ENCODE measurements around the gene PHRF1.
"Not testable (repeated sequence)": the region's sequence is repeated elsewhere in the genome, so short reads cannot be mapped to it uniquely, and the experiment has no call there.

Gene PHRF1

DNA sequence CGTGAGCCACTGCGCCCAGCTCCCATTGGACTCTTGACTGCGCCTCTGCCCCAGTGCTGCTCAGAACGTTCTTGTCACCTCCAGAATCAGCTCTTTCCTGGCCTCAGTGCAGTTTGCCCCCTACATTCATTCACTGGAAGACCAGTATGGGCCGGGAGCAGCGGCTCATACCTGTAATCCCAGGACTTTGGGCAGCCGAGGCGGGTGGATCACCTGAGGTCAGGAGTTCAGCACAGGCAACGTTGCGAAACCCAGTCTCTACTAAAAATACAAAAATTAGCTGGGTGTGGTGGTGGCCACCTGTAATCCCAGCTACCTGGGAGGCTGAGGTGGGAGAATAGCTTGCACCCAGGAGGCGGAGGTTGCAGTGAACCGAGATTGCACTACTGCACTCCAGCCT, 78.2 kb downstream of the PHRF1 start:
- H3K4me3 ChIP-seq (ENCODE audit: control insufficient read depth in 1 of 7, extremely low read depth in 1 of 7, insufficient read depth in 4 of 7, low read depth in 2 of 7, low read length in 6 of 7); POLR2A ChIA-PET; CTCF ChIA-PET; H3K27me3 ChIP-seq (replicated peaks in 2 of 5; ENCODE audit: control insufficient read depth in 4 of 5, insufficient read depth in 5 of 5, low read length in 4 of 5); H3K27ac ChIP-seq (ENCODE audit: insufficient read depth in 1 of 2, low read depth in 1 of 2, low read length in 2 of 2, poor library complexity in 1 of 2, severe bottlenecking in 2 of 2); DNase-seq; H3K9me3 ChIP-seq (ENCODE audit: control extremely low read depth in 1 of 5, control insufficient read depth in 4 of 5, insufficient read depth in 2 of 5, low read depth in 1 of 5, low read length in 4 of 5); H3K4me1 ChIP-seq (ENCODE audit: control extremely low read depth in 1 of 4, control insufficient read depth in 4 of 4, insufficient read depth in 4 of 4, low read length in 3 of 4): not testable (repeated sequence)
- H3K36me3 ChIP-seq (ENCODE audit: control insufficient read depth in 4 of 4, insufficient read depth in 4 of 4, low read length in 3 of 4), result peaks cover 0 to 51% (median 34%) of the 10 kb centered on the region in 4 experiments
- WGBS (ENCODE audit: insufficient coverage), result 96% methylated on average over 9 of the region's 12 CpGs

DNA sequence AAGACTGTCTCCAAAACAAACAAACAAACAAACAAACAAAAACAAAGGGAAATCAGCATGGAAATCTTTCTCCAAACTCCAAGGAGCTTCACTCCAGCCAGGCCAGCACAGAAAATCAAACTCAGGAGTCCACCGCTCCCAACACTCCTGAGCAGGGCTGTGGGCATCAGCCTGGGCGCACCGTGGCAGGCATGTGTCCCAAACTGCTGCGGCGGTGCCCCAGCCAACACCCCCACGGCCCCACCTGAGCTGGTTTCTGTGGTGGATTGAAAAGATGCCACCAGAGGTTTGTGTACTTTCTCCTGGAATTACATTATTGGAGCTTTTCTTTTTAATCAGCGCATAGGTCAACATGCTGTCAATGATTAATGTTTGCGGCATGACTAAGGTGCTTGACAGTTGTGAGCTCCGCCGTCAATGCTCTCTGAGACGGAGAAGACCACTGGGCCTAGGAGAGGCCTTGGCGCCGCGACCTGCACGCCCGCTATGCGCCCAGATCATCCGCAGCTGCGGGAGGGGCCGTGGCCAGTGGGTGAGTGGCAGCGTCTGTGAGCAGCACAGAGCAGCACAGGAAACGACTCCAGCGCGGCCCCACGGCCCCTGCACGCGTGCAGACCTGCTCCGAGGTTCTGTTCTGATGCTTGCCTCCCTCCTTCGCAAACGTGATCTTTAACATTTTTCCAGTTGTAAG, 78.9 kb downstream of the PHRF1 start:
- Histone ChIP-seq H3K9me3 (ENCODE audit: control extremely low read depth in 1 of 5, control insufficient read depth in 4 of 5, insufficient read depth in 2 of 5, low read depth in 1 of 5, low read length in 4 of 5) (no peaks in the 10 kb centered on the region), H3K4me1 (ENCODE audit: control extremely low read depth in 1 of 4, control insufficient read depth in 4 of 4, insufficient read depth in 4 of 4, low read length in 3 of 4) (no peaks in the 10 kb centered on the region), H3K36me3 (ENCODE audit: control insufficient read depth in 4 of 4, insufficient read depth in 4 of 4, low read length in 3 of 4) (peaks cover 0 to 58% (median 37%) of the 10 kb centered on the region in 4 experiments), H3K4me3 (ENCODE audit: control insufficient read depth in 1 of 7, extremely low read depth in 1 of 7, insufficient read depth in 4 of 7, low read depth in 2 of 7, low read length in 6 of 7) (no peak overlapping the region), H3K27me3 (replicated peaks in 2 of 5; ENCODE audit: control insufficient read depth in 4 of 5, insufficient read depth in 5 of 5, low read length in 4 of 5) (no peaks in the 10 kb centered on the region), H3K27ac (ENCODE audit: insufficient read depth in 1 of 2, low read depth in 1 of 2, low read length in 2 of 2, poor library complexity in 1 of 2, severe bottlenecking in 2 of 2) (no peak overlapping the region)
- 95% methylated on average over 28 of the region's 30 CpGs for WGBS (ENCODE audit: insufficient coverage)
- ChIA-PET CTCF (interaction anchor here (1.2 to 1.4 kb wide), 2 partner anchors 9 to 15 kb away, joined by 3 read pairs; no protein-coding TSS in a partner anchor), POLR2A (no interaction called here)
- no peak for DNase-seq

DNA sequence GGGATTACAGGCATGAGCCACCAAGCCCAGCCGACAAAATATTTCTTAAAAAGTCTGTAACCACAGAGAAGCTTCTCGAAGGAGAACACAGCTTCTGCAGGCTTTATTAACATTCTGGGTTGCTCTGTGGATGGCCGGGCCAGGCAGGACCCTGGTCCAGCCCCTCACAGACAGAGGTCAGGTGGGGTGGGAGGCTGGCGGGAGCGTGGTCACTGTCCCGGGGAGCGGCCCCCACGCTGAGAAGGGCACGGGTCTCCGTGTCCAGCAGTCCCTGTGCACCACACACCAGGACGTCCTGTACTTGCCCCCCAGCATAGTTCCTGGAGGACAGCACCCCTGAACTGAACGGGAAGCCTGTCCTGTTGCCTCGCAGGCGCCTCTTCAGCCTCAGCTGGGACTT, 80.2 kb downstream of the PHRF1 start:
- POLR2A ChIA-PET, result interaction anchor here (0.6 kb wide), 1 partner anchor 441 kb away, joined by 3 read pairs; no protein-coding TSS in a partner anchor
- no peak overlapping the region for H3K4me3 ChIP-seq (ENCODE audit: control insufficient read depth in 1 of 7, extremely low read depth in 1 of 7, insufficient read depth in 4 of 7, low read depth in 2 of 7, low read length in 6 of 7)
- no peak for DNase-seq
- CTCF ChIA-PET, result interaction anchor here (1.0 to 1.2 kb wide), 2 partner anchors 10 to 110 kb away, joined by 3 read pairs; no protein-coding TSS in a partner anchor
- H3K4me1 ChIP-seq (ENCODE audit: control extremely low read depth in 1 of 4, control insufficient read depth in 4 of 4, insufficient read depth in 4 of 4, low read length in 3 of 4), result no peaks in the 10 kb centered on the region
- H3K36me3 ChIP-seq (ENCODE audit: control insufficient read depth in 4 of 4, insufficient read depth in 4 of 4, low read length in 3 of 4), result peaks cover 0 to 61% (median 39%) of the 10 kb centered on the region in 4 experiments
- H3K27ac ChIP-seq (ENCODE audit: insufficient read depth in 1 of 2, low read depth in 1 of 2, low read length in 2 of 2, poor library complexity in 1 of 2, severe bottlenecking in 2 of 2), result no peak overlapping the region
- 95% methylated on average over 13 of the region's 14 CpGs for WGBS (ENCODE audit: insufficient coverage)
- no peaks in the 10 kb centered on the region for H3K27me3 ChIP-seq (replicated peaks in 2 of 5; ENCODE audit: control insufficient read depth in 4 of 5, insufficient read depth in 5 of 5, low read length in 4 of 5)
- no peaks in the 10 kb centered on the region for H3K9me3 ChIP-seq (ENCODE audit: control extremely low read depth in 1 of 5, control insufficient read depth in 4 of 5, insufficient read depth in 2 of 5, low read depth in 1 of 5, low read length in 4 of 5)

DNA sequence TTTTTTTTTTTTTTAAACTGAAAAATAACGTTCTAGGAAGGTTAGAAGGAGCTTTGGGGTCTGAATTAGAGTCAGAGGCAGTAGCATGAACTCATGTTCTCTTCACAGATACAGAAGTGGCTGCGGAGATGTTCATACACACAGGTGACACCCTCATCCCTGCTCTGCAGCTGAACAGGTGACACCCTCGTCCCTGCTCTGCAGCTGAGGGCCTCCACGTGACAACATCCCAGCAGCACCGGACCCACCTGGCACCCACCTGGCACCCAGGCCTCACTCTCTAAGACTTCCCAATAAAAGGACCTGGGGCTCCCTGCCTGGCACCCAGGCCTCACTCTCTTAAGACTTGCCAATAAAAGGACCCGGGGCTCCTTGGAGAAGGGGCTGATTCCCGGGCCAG, 80.6 kb downstream of the PHRF1 start:
- Histone ChIP-seq H3K4me1 (ENCODE audit: control extremely low read depth in 1 of 4, control insufficient read depth in 4 of 4, insufficient read depth in 4 of 4, low read length in 3 of 4) (no peaks in the 10 kb centered on the region), H3K27ac (ENCODE audit: insufficient read depth in 1 of 2, low read depth in 1 of 2, low read length in 2 of 2, poor library complexity in 1 of 2, severe bottlenecking in 2 of 2) (no peak overlapping the region), H3K4me3 (ENCODE audit: control insufficient read depth in 1 of 7, extremely low read depth in 1 of 7, insufficient read depth in 4 of 7, low read depth in 2 of 7, low read length in 6 of 7) (no peak overlapping the region), H3K36me3 (ENCODE audit: control insufficient read depth in 4 of 4, insufficient read depth in 4 of 4, low read length in 3 of 4) (peaks cover 0 to 66% (median 41%) of the 10 kb centered on the region in 4 experiments), H3K27me3 (replicated peaks in 2 of 5; ENCODE audit: control insufficient read depth in 4 of 5, insufficient read depth in 5 of 5, low read length in 4 of 5) (no peaks in the 10 kb centered on the region), H3K9me3 (ENCODE audit: control extremely low read depth in 1 of 5, control insufficient read depth in 4 of 5, insufficient read depth in 2 of 5, low read depth in 1 of 5, low read length in 4 of 5) (no peaks in the 10 kb centered on the region)
- CTCF ChIA-PET, result interaction anchor here (1.0 kb wide), 1 partner anchor 109 kb away, joined by 3 read pairs; no protein-coding TSS in a partner anchor
- POLR2A ChIA-PET, result no interaction called here
- WGBS (ENCODE audit: insufficient coverage), result 89% methylated on average over 3 of the region's 7 CpGs
- no peak for DNase-seq

DNA sequence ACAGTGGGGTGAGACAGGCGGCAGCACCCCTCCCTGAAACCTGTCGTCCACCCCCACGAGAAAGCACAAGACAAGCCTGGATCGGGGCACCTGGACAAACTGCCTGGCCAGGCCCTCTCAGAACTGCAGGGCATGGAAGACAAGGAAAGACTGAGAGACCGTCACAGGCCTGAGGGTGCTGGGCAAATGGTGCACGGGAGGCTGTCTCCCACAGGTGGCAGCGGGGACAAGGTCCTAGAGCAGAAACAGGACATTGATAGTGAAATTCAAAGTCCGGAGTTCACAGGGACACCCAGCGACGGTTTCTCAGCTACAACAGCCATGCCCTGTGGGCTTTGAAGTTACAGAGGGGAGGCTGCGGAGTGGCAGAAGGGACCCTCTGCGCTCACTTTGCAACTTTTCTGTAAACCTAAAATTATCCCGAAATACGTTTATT, 81.4 kb downstream of the PHRF1 start:
- Histone ChIP-seq H3K27me3 (replicated peaks in 2 of 5; ENCODE audit: control insufficient read depth in 4 of 5, insufficient read depth in 5 of 5, low read length in 4 of 5) (no peaks in the 10 kb centered on the region), H3K9me3 (ENCODE audit: control extremely low read depth in 1 of 5, control insufficient read depth in 4 of 5, insufficient read depth in 2 of 5, low read depth in 1 of 5, low read length in 4 of 5) (no peaks in the 10 kb centered on the region), H3K4me3 (ENCODE audit: control insufficient read depth in 1 of 7, extremely low read depth in 1 of 7, insufficient read depth in 4 of 7, low read depth in 2 of 7, low read length in 6 of 7) (no peak overlapping the region), H3K27ac (ENCODE audit: insufficient read depth in 1 of 2, low read depth in 1 of 2, low read length in 2 of 2, poor library complexity in 1 of 2, severe bottlenecking in 2 of 2) (no peak overlapping the region), H3K4me1 (ENCODE audit: control extremely low read depth in 1 of 4, control insufficient read depth in 4 of 4, insufficient read depth in 4 of 4, low read length in 3 of 4) (no peaks in the 10 kb centered on the region), H3K36me3 (ENCODE audit: control insufficient read depth in 4 of 4, insufficient read depth in 4 of 4, low read length in 3 of 4) (peaks cover 0 to 72% (median 42%) of the 10 kb centered on the region in 4 experiments)
- no peak for DNase-seq
- POLR2A ChIA-PET, result no interaction called here
- CTCF ChIA-PET, result interaction anchor here (1.0 kb wide), 1 partner anchor 106 kb away, joined by 4 read pairs; no protein-coding TSS in a partner anchor
- 92% methylated on average over 12 of the region's 14 CpGs for WGBS (ENCODE audit: insufficient coverage)

DNA sequence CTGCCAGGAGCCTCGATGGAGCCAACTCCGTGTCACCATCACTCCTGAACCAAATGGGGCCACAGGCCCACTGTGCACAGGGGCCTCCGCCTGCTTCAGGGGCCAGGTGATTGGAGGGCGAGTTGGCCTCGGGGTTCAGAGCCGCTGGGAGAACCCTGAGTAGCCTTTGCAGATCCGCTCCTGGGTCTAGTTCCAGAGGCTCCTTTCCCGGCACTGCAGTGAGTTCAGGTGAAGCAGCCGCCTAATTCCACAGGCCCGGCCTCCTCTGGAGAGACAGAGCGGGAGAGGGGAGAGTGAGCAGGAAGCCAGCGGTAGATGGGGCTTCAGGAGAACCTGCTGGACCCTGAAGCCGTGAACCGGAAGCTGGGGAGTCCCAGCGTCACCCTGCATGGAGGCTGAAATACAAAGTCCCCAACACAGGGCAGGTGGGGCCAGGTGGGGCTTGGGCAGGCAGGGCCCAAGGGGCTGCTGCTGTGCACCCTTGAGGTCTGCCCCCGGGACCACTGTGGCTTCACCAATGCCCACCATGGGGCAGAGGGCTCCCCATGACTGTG, 83.3 kb downstream of the PHRF1 start:
- Histone ChIP-seq H3K9me3 (ENCODE audit: control extremely low read depth in 1 of 5, control insufficient read depth in 4 of 5, insufficient read depth in 2 of 5, low read depth in 1 of 5, low read length in 4 of 5) (no peaks in the 10 kb centered on the region), H3K36me3 (ENCODE audit: control insufficient read depth in 4 of 4, insufficient read depth in 4 of 4, low read length in 3 of 4) (peaks cover 3 to 74% (median 38%) of the 10 kb centered on the region in 4 experiments), H3K4me1 (ENCODE audit: control extremely low read depth in 1 of 4, control insufficient read depth in 4 of 4, insufficient read depth in 4 of 4, low read length in 3 of 4) (no peaks in the 10 kb centered on the region), H3K4me3 (ENCODE audit: control insufficient read depth in 1 of 7, extremely low read depth in 1 of 7, insufficient read depth in 4 of 7, low read depth in 2 of 7, low read length in 6 of 7) (no peak overlapping the region), H3K27me3 (replicated peaks in 2 of 5; ENCODE audit: control insufficient read depth in 4 of 5, insufficient read depth in 5 of 5, low read length in 4 of 5) (no peaks in the 10 kb centered on the region), H3K27ac (ENCODE audit: insufficient read depth in 1 of 2, low read depth in 1 of 2, low read length in 2 of 2, poor library complexity in 1 of 2, severe bottlenecking in 2 of 2) (no peak overlapping the region)
- no peak for DNase-seq
- ChIA-PET CTCF (interaction anchor here (1.6 to 3.3 kb wide), 3 partner anchors 63 to 106 kb away, joined by 4 to 22 read pairs (median 19); no protein-coding TSS in a partner anchor), POLR2A (no interaction called here)
- 96% methylated on average over 16 of the region's 16 CpGs for WGBS (ENCODE audit: insufficient coverage)

DNA sequence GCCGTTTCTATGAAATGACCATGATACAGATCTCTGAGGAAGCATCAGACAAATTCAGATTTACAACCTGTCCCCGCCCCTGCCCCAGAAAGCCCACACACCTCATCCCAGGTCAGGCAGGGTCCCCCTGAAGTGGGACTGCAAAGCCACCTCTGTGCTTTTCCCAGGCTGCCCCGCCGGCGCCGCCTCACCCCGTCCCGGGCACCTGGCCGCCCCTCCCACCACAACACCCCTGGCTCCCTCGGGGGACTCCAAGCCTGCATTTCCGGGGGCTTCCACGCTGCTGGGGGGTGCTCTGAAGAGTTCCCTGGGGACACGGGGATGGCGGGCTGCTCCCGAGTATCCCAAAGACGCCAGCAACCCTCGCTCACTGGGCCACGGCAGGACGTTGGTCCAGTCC, 84.0 kb downstream of the PHRF1 start:
- POLR2A ChIA-PET, result no interaction called here
- WGBS (ENCODE audit: insufficient coverage), result 96% methylated on average over 19 of the region's 19 CpGs
- H3K27me3 ChIP-seq (replicated peaks in 2 of 5; ENCODE audit: control insufficient read depth in 4 of 5, insufficient read depth in 5 of 5, low read length in 4 of 5), result no peaks in the 10 kb centered on the region
- no peaks in the 10 kb centered on the region for H3K4me1 ChIP-seq (ENCODE audit: control extremely low read depth in 1 of 4, control insufficient read depth in 4 of 4, insufficient read depth in 4 of 4, low read length in 3 of 4)
- no peak for DNase-seq
- no peak overlapping the region for H3K27ac ChIP-seq (ENCODE audit: insufficient read depth in 1 of 2, low read depth in 1 of 2, low read length in 2 of 2, poor library complexity in 1 of 2, severe bottlenecking in 2 of 2)
- H3K9me3 ChIP-seq (ENCODE audit: control extremely low read depth in 1 of 5, control insufficient read depth in 4 of 5, insufficient read depth in 2 of 5, low read depth in 1 of 5, low read length in 4 of 5), result no peaks in the 10 kb centered on the region
- H3K36me3 ChIP-seq (ENCODE audit: control insufficient read depth in 4 of 4, insufficient read depth in 4 of 4, low read length in 3 of 4), result peaks cover 3 to 72% (median 39%) of the 10 kb centered on the region in 4 experiments
- no peak overlapping the region for H3K4me3 ChIP-seq (ENCODE audit: control insufficient read depth in 1 of 7, extremely low read depth in 1 of 7, insufficient read depth in 4 of 7, low read depth in 2 of 7, low read length in 6 of 7)
- CTCF ChIA-PET, result interaction anchor here (1.1 to 3.3 kb wide), 7 partner anchors 18 to 105 kb away, joined by 3 to 22 read pairs (median 4); partner anchors contain the start of gene DEAF1

All from common myeloid progenitor, CD34-positive (primary cell).